Aorta (tissue), 5 donors: ENCODE results near the gene SELENOT. TPM values are rescaled to one million over a fixed set of nuclear protein-coding genes. Genes with fewer than 3 reads are reported as not detected.

Source experiments
- ATAC-seq: fragments of 200-7000 bp; cut with Tn5 transposase; one replicate; pipeline ENCODE4 v1.9.1; 2022; ENCODE audit warnings: moderate library complexity; ENCODE audit not compliant: low FRiP score
- DNase-seq, 2 donors: peaks; one replicate each; pipeline ENCODE4 v3.0.0-alpha.2; 2020
- H3K27ac ChIP-seq, 2 donors: one replicate each; pipeline ENCODE4 v1.5.1; 2013; ENCODE audit warnings: low read length in 2 of 2, mild to moderate bottlenecking in 2 of 2, moderate library complexity in 2 of 2, control low read depth in 1 of 2, inconsistent platforms in 1 of 2, low read depth in 1 of 2
- H3K27me3 ChIP-seq, 2 donors: one replicate each; pipeline ENCODE4 v1.6.1; 2013; ENCODE audit warnings: control low read depth in 1 of 2, low read length in 1 of 2, mild to moderate bottlenecking in 1 of 2, moderate library complexity in 1 of 2; ENCODE audit not compliant: insufficient read depth in 2 of 2, control insufficient read depth in 1 of 2
- H3K36me3 ChIP-seq, 2 donors: one replicate each; pipeline ENCODE4 v1.6.1; 2013; ENCODE audit warnings: control low read depth in 1 of 2, low read length in 1 of 2, mild to moderate bottlenecking in 1 of 2; ENCODE audit not compliant: insufficient read depth in 2 of 2, control insufficient read depth in 1 of 2
- H3K4me1 ChIP-seq, 2 donors: one replicate each; pipeline ENCODE4 v1.6.1; 2013; ENCODE audit warnings: low read length in 2 of 2, control low read depth in 1 of 2, mild to moderate bottlenecking in 1 of 2, moderate library complexity in 1 of 2; ENCODE audit not compliant: insufficient read depth in 2 of 2, control insufficient read depth in 1 of 2
- H3K4me3 ChIP-seq, 2 donors: one replicate each; pipeline ENCODE4 v1.5.1; 2013; ENCODE audit warnings: low read length in 2 of 2, control low read depth in 1 of 2, mild to moderate bottlenecking in 1 of 2
- H3K9me3 ChIP-seq: one replicate; pipeline ENCODE4 v1.6.1; 2013; ENCODE audit warnings: mild to moderate bottlenecking, low read length; ENCODE audit not compliant: control insufficient read depth
- WGBS, 2 donors: extraction: QIAGEN DNeasy Blood & Tissue Kit; methylation state at CpG; one replicate each; pipeline ENCODE4 v1.1.7; 2013; 5-methylcytosine and 5-hydroxymethylcytosine counted together
- intact Hi-C, 2 donors: fragments of 100-400 bp; cut with DNase I; formaldehyde crosslinking; loops; one replicate each; pipeline versions ENCODE4 v1.14.2 to v1.15.0; 2022
- long read RNA-seq, 2 donors: library from polyadenylated mRNA; unstranded; transcript quantifications; one replicate each; pipeline ENCODE4 v2.0.0, GENCODE V29; 2020 to 2021
- polyA plus RNA-seq, 2 donors: library from polyadenylated mRNA; stranded (reverse); fragments of 200-250 nt; gene quantifications; one replicate each; pipeline ENCODE4 v1.2.3, GENCODE V29; 2013
- total RNA-seq, 2 donors: library from RNA; stranded (reverse); fragmentation: NEBNext Ultra II Directional; extraction: Animal tissue kit (Norgen Biotek cat#: 25700); gene quantifications; one replicate each; pipeline ENCODE4 v1.2.1, GENCODE V29; 2021
- donor health status: healthy with polysubstance abuse.
- donor health status: Bipolar disorder and iron deficiency.
- donor health status: DM: no; HTN: no; CAD: no.
- donor health status: DM: no; HTN: no; CAD: no.
- donor health status: DM: yes; HTN: yes; CAD: no.

SELENOT gene
- total RNA-seq = 10 to 100 TPM; 73.2 to 93.0 TPM
- 10 to 100 TPM; 60.8 to 91.7 TPM for polyA plus RNA-seq
- long read RNA-seq, donor 1, transcript SELENOT-202 (6 exons, 3,469 nt) = major isoform, 149 of 167 reads
- long read RNA-seq, donor 1, partial matches to known transcripts = 1 of 167 reads
- long read RNA-seq, donor 1, other reads (novel, unspliced or antisense) = 13 of 167 reads
- long read RNA-seq, donor 2, transcript SELENOT-202 (6 exons, 3,469 nt) = major isoform, 36 of 44 reads
- long read RNA-seq, donor 2, partial matches to known transcripts = 0 of 44 reads
- long read RNA-seq, donor 2, other reads (novel, unspliced or antisense) = 5 of 44 reads

- Histone ChIP-seq H3K4me3 (peak within 1 kb of the TSS; percentile 51 to 88), H3K9me3 (no peaks in the 10 kb centered on the region), H3K27me3 (no peaks in the 10 kb centered on the region), H3K27ac (peak within 1 kb of the TSS; percentile 64 to 71), H3K4me1 (peaks cover 0 to 1% of the 10 kb centered on the region in 2 donors), H3K36me3 (no peaks in the 10 kb centered on the region)
- 0% methylated on average over 69 of the region's 69 CpGs for WGBS, 2 donors
- peak; percentile 96 to 98 for DNase-seq
- intact Hi-C loops = loop anchor here (5.0 to 10.0 kb wide), 3 partner anchors 56 to 159 kb away; partner anchors contain the start of genes EIF2A (in 1 of the 2), ERICH6 (in 1 of the 2), SERP1 (in 1 of the 2) and SIAH2 (in 1 of the 2)
- ATAC-seq = peak; percentile 98
Measured at GRCh38 chr3:150603153-150603979, at the start of gene SELENOT. TSS of gene SELENOT (plus strand) at chr3:150603321. CDS start at chr3:150603363, 42 bp downstream.

- Histone ChIP-seq H3K9me3 (no peaks in the 10 kb centered on the region), H3K4me3 (no peak overlapping the region), H3K4me1 (no peaks in the 10 kb centered on the region), H3K27me3 (no peaks in the 10 kb centered on the region), H3K27ac (no peak overlapping the region), H3K36me3 (no peaks in the 10 kb centered on the region)
- intact Hi-C loops = no loop called here
- ATAC-seq (no peak), DNase-seq (no peak)
- 92 to 94% methylated on average over 4 of the region's 4 CpGs for WGBS, 2 donors
Measured at GRCh38 chr3:150555859-150556436, 47.2 kb upstream of the SELENOT start.

GRCh38 chr3:150556792-150557191, 46.3 kb upstream of the SELENOT start:
- H3K36me3 ChIP-seq = no peaks in the 10 kb centered on the region
- intact Hi-C loops = no loop called here
- H3K4me1 ChIP-seq = no peaks in the 10 kb centered on the region
- no peaks in the 10 kb centered on the region for H3K27me3 ChIP-seq
- DNase-seq = no peak
- ATAC-seq = no peak
- H3K27ac ChIP-seq = no peak overlapping the region
- 72 to 77% methylated on average over 2 of the region's 2 CpGs for WGBS, 2 donors
- H3K4me3 ChIP-seq = no peak overlapping the region
- H3K9me3 ChIP-seq = no peaks in the 10 kb centered on the region

GRCh38 chr3:150557725-150558124, 45.4 kb upstream of the SELENOT start:
- Histone ChIP-seq H3K27me3 (no peaks in the 10 kb centered on the region), H3K4me1 (no peaks in the 10 kb centered on the region), H3K36me3 (no peaks in the 10 kb centered on the region), H3K4me3 (no peak overlapping the region), H3K9me3 (no peaks in the 10 kb centered on the region), H3K27ac (no peak overlapping the region)
- intact Hi-C loops = no loop called here
- ATAC-seq (no peak), DNase-seq (no peak)
- 65 to 73% methylated on average over 1 of the region's 1 CpG for WGBS, 2 donors

- Histone ChIP-seq H3K4me3 (no peak overlapping the region), H3K36me3 (peaks cover 0 to 4% of the 10 kb centered on the region in 2 donors), H3K9me3 (no peaks in the 10 kb centered on the region), H3K27me3 (no peaks in the 10 kb centered on the region), H3K27ac (no peak overlapping the region), H3K4me1 (no peaks in the 10 kb centered on the region)
- 80 to 90% methylated on average over 2 of the region's 2 CpGs for WGBS, 2 donors
- intact Hi-C loops = no loop called here
- DNase-seq (no peak), ATAC-seq (no peak)
Measured at GRCh38 chr3:150564243-150564642, 38.9 kb upstream of the SELENOT start.

GRCh38 chr3:150567328-150567727, 35.8 kb upstream of the SELENOT start:
- Histone ChIP-seq H3K36me3 (peaks cover 0 to 4% of the 10 kb centered on the region in 2 donors), H3K9me3 (no peaks in the 10 kb centered on the region), H3K4me3 (no peak overlapping the region), H3K27me3 (no peaks in the 10 kb centered on the region), H3K27ac (no peak overlapping the region), H3K4me1 (no peaks in the 10 kb centered on the region)
- intact Hi-C loops = no loop called here
- ATAC-seq (no peak), DNase-seq (no peak)
- WGBS, 2 donors = 90 to 93% methylated on average over 1 of the region's 1 CpG

GRCh38 chr3:150577855-150578254, 25.3 kb upstream of the SELENOT start:
- no peaks in the 10 kb centered on the region for H3K9me3 ChIP-seq
- intact Hi-C loops = no loop called here
- 14 to 32% methylated on average over 1 of the region's 1 CpG for WGBS, 2 donors
- no peak for DNase-seq
- no peak overlapping the region for H3K4me3 ChIP-seq
- no peaks in the 10 kb centered on the region for H3K27me3 ChIP-seq
- no peak for ATAC-seq
- H3K36me3 ChIP-seq = peaks cover 0 to 2% of the 10 kb centered on the region in 2 donors
- no peak overlapping the region for H3K27ac ChIP-seq
- no peaks in the 10 kb centered on the region for H3K4me1 ChIP-seq

GRCh38 chr3:150581174-150581573, 21.9 kb upstream of the SELENOT start:
- no peak for ATAC-seq
- no peaks in the 10 kb centered on the region for H3K9me3 ChIP-seq
- H3K27ac ChIP-seq = no peak overlapping the region
- intact Hi-C loops = no loop called here
- H3K4me3 ChIP-seq = no peak overlapping the region
- H3K4me1 ChIP-seq = no peaks in the 10 kb centered on the region
- peaks cover 3 to 5% of the 10 kb centered on the region in 2 donors for H3K36me3 ChIP-seq
- no peak for DNase-seq
- no peaks in the 10 kb centered on the region for H3K27me3 ChIP-seq
